Skeletal muscle cell (primary cell): ENCODE measurements around the gene KRTAP5-9.
"Not testable (repeated sequence)": the region's sequence is repeated elsewhere in the genome, so short reads cannot be mapped to it uniquely, and the experiment has no call there.

Source experiments
- DNase-seq: peaks from one replicate; pipeline ENCODE4 v3.0.0-alpha.2; 2010; ENCODE audit warnings: low read depth
- H3K4me3 ChIP-seq: 2 replicates; pipeline ENCODE4 v1.5.1; 2011; ENCODE audit warnings: low read depth, mild to moderate bottlenecking, control low read depth, low read length, moderate library complexity

KRTAP5-9 gene, protein sequence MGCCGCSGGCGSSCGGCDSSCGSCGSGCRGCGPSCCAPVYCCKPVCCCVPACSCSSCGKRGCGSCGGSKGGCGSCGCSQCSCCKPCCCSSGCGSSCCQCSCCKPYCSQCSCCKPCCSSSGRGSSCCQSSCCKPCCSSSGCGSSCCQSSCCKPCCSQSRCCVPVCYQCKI

DNA sequence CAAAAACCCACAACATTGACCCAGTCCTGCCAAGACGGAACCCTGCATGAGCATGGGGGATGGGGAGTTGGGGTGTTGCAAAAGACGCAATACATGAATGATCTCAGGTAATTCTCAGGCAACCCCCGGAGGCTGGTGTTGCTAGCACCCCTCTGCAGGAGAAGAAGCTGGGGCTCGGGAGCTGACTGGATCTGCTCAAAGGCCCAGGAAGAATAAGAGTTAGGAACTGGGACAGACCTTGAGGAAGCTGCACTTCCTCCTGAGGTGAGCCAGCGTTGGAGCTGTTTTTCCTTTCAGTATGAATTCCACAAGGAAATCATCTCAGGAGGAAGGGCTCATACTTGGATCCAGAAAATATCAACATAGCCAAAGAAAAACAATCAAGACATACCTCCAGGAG, at the start of gene KRTAP5-9:
KRTAP5-9 (plus strand) TSS at position 301 of the 400 bp plus-strand sequence. CDS start 238 bp downstream, outside the sequence.
- no peak for DNase-seq
- no peak within 1 kb of the TSS for H3K4me3 ChIP-seq

DNA sequence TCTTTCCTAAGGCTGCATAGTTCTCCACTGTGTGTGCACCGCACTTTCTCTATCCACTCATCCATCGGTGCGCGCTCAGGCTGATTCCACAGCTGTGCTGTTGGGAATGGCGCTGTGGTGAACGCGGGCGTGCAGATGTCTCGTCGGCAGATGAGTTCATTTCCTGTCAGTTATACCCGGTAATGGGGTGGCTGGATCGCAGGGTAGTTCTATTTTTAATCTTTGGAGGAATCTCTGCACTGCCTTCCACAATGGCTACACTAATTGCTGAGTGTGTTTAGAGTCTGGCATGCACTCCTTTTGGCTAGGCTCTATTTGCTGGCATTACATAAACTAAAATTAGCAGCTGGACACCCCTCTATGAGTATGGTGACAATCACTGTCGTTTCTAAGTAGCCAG, 49.1 kb upstream of the KRTAP5-9 start:
- H3K4me3 ChIP-seq = no peak overlapping the region
- DNase-seq = no peak

DNA sequence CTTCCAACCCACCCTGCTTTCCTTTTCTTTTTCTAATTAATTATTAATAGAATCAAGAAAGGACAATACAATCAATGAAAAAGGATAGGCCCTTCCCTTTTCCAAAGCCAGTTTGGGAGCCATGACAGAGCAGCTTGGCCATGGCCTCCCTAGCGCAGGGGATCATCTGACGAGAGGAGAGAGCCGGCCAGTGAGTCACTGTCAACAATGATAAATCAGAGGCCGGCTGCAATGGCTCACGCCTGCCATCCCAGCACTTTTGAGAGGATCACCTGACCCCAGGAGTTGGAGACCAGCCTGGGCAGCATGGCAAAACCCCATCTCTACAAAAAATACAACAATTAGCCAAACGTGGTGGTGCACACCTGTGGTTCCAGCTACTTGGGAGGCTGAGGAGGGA, 48.7 kb upstream of the KRTAP5-9 start:
- H3K4me3 ChIP-seq = no peak overlapping the region
- DNase-seq = no peak

DNA sequence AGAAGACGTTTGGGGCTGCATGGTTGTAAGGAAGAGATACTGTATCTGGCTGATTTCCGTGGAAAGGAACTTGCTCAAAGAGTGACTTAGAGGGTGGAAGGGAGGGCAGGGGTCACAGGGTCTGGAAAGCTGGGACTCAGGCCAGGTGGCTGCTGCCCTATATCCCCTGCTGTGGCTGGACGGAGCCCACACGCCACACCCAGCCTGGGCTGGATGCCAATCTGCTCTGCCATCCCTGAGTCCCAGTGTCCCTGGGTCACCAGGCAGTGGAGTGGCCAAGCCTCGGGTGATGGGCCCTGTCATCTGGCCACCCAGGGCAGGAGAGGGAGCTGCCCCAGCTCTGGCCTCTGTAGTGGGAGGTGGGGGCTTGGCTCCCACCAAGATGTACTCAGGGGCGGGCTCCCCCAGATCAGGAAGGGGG, 47.6 kb upstream of the KRTAP5-9 start:
- no peak overlapping the region for H3K4me3 ChIP-seq
- no peak for DNase-seq

DNA sequence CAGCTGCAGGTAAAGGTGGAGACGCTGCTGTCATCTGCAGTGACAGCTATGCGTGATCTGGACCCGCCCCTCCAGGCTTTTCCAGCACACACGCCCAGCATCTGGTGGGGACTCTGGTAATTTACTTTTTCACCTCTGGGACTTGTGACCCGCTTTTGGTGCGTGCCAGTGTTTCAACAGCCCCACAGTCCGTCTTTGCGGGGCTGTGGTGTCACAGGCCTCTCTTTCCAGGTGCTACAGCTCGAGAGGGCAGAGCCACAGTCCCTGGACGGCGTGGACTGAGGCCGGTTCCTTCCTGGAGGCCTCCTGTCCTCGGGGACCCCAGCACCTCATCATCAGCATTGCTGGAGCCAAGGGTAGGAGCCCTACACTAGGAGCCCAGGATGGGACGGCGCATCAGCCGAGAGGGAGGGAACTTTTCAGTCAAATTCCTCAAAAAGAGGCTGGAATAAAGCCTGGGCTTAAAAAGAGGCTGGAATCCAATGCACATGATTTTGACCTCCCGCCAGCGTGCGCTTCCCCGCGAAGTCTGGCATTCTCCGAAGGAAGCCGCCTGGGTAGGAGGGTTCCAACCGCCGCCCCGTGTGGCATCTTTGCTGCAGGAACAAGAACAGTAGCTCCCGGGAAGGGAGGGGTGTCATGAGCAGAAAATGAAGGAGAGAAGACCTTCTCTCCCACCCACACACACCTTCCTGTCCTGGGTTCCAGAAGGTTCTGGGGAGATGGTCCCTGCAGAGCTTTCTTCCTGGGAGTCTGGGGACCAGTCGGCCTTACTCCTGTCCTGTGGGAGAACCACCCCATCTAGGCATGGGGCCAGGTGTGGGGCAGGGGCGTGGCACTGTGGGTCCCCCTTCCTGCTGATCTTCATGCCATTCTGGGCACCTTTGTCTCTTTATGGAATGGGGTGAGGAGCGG, 46.9 kb upstream of the KRTAP5-9 start:
- no peak for DNase-seq
- H3K4me3 ChIP-seq = no peak overlapping the region

DNA sequence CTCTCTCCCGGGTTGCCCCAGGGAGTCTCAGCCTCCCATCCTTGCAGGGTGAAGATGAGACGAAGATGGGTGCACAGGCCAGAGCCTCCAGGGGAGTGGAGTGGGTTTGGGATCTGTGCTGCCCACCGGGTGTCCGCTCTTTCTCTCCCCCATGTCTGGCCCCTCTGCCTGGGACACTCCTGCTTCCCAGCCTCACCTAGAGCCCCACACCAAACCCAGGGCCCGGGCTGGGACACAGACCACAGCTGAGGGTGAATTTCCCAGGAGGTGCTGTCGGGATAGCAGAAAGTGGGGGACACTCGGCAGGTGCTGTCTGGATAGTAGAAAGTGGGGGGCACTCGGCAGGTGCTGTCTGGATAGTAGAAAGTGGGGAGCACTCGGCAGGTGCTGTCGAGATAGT, 46.2 kb upstream of the KRTAP5-9 start:
- no peak for DNase-seq
- H3K4me3 ChIP-seq = no peak overlapping the region

DNA sequence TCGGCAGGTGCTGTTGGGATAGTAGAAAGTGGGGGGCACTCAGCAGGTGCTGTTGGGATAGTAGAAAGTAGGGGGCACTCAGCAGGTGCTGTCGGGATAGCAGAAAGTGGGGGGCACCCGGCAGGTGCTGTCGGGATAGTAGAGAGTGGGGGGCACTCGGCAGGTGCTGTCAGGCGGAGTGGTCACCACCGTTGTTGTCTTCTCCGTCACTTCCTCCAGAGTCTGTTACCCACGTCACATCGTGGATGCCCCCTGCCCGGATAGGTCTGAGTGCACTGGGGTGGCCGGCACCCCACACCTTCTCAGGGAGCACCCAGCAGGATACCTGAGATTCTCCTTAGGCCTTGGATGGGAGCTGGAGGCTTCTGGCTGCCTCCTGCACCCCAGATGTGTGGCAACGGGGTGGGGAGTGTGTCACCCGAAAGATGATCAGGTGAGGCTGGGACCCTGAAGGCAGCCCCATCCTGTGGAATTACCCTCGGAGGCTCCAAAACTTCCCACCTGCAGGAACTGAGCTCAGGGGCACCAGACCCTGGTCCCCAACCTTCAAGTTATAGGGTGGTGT, 45.3 kb upstream of the KRTAP5-9 start:
- no peak for DNase-seq

DNA sequence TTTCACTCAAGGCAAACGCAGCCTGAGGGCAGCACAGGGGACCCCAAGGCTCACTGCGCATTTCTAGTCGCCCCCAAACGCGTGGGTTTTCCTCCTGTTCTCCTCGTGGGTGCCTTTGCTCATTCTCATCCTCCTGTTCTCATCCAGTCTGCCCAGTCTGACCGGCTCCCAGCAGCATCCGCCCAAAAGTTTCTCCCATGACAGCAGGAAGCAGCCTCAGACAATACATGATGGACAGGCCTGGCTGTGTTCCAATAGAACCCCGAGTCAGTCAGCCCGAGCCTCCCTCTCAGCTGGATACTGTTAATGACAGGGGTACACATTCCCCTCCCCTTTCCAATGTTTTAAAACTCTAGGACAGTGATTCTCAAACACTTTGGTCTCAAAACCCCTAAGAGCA, 43.7 kb upstream of the KRTAP5-9 start:
- H3K4me3 ChIP-seq = no peak overlapping the region
- DNase-seq = no peak

More for the DNA sequence above, 45.3 kb upstream of the KRTAP5-9 start:
- H3K4me3 ChIP-seq = no peak overlapping the region

DNA sequence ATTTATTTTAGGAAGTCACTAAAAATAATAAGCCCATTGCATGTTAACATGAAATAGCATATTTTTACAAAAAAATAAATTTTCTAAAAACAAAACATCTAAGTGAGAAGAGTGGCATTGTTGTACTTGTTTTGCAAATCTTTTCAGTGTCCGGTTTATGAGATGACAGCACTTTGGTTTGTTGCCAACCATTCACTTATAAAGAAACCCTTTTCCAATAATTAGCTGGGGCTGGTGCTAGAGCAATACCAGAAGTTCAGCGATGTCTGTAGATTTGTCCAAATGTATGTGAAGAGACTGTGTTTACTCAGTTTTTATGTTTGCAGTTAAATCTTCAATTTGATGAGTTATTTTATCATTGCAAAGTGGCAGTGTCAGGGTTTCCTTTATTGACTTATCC, 43.2 kb upstream of the KRTAP5-9 start:
- no peak overlapping the region for H3K4me3 ChIP-seq
- no peak for DNase-seq

DNA sequence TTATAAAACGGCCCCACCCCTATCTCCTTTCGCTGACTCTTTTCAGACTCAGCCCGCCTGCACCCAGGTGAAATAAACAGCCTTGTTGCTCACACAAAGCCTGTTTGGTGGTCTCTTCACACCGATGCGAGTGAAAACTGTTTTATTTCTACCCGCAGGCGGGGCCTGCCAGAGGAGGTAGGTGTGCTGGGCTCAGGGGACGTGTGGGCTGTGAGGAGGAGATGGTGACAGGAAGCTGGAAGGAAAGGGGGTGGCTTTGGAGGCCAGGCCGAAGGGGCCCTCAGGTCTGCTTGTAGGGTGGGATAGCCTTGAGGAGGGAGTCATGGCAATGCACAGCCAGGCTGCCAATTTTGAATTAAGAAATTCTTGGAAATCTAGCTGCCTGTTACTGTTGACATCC, 42.4 kb upstream of the KRTAP5-9 start:
- no peak overlapping the region for H3K4me3 ChIP-seq
- DNase-seq = no peak

DNA sequence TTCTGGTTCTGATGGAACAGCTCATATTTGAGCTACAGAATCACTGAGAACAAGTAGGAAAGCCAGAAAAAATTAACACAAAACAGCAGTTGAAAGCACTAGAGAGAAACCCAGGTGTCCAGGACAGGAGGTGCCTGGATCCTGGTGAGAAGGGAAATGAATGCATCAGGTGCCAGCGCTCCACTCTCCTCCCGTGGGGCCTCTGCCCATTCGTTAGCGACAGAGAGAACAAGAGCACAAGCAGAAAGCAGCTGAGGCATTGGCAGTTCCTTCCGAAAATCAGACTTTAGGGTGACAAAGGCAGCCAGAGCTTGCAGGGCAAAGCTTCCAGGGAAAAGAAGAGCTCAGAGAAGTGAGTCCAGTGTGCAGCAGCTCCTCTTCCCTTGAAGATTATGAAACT, 41.1 kb upstream of the KRTAP5-9 start:
- H3K4me3 ChIP-seq = no peak overlapping the region
- DNase-seq = no peak

DNA sequence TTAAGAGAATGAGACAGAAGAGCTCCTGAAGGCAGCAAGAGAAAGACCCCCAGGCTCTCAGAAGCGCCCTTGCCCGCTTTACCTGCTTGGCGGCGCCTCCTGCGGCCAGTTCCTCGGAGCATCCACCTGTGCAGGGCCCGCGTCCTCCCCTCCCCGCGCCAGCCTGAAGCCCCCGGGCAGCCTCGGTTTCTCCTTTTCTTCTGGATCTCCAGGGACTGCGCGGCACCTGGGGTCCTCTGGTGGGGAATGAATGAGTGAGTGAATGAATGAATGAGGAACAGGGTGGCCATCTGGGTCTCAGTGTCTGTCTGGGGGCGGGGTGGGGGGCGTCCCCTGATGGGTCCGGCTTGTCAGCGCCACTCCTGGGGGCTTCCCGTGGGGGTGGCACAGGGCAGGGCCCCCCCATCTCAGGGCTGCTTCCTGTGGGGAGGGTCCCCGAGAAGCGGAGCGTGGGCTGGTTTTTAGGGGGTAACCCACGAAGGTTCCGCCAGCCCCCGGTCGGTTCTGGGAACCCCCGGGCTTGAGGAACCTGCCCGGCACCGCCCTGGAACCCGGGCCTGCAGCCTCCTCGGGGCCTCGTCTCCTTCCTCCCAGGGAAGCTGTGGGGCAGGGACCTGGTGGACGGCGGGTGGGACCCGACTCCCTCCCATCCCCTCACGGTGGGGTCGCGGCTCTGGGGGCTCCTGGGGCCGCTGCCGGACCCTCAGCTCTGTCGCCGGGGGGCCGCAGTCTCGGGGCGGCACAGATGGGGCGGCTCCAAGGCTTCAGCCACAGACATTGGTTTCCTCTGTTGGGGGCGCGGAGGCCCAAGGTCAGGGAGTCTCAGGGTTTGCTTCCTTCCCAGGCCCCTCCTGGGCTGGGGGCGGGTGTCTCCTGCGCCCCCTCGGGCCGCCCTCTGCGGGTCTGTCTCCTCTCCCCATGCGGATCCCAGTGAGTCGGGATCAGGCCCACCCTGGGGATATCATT, 29.4 kb upstream of the KRTAP5-9 start:
- no peak overlapping the region for H3K4me3 ChIP-seq
- DNase-seq = no peak

DNA sequence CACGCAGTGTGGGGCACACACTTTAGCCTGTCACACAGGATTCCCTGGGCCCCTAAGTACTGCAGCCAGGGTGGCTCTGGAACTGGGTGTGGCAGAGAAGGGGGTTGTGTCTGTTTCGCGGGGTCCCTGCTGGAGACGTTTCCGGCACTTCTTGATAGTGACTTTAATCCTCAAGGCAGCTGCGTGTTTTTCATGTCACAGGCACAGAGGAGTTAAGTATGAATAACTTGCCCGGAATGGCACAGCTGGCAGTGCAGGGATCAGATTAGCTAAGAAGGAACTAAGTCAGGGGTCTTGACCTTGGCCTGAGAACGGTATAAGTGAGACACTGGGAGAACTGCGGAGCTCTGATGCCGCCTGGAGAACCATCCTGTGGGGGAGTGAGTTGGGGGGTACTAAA, 28.7 kb upstream of the KRTAP5-9 start:
- H3K4me3 ChIP-seq = no peak overlapping the region
- no peak for DNase-seq

DNA sequence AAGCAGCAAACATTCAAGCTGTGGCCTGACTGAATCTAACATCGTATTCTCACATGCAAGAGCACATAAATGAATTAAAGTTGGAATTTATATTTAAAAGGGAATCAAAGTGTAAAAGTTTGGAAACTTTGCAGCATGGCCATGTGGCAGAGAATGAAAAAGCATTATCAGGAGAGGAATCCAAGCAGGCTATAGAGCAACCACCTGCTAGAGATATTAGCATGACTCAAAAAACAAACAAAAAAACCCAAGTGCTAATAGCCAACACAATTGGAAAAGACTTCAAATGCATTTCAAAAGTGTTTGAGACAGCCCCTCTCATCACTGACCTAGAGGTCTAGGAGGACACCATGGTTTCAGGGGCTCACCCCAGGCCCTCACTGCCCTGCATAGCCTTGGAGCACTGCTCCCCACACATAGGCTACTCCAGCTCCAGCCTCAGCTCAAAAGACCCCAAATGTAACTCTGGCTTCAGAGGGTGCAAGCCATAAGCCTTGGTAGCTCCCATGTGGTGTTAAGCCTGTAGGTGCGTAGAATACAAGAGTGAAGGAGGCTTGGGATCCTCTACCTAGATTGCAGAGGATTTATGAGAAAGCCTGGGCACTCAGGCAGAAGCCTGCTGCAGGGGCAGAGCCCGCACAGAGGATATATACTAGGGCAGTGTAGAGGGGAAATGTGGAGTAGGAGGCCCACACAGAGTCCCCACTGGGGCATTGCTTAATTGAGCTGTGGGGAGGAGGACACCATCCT, 22.9 kb upstream of the KRTAP5-9 start:
- H3K4me3 ChIP-seq = no peak overlapping the region
- no peak for DNase-seq

DNA sequence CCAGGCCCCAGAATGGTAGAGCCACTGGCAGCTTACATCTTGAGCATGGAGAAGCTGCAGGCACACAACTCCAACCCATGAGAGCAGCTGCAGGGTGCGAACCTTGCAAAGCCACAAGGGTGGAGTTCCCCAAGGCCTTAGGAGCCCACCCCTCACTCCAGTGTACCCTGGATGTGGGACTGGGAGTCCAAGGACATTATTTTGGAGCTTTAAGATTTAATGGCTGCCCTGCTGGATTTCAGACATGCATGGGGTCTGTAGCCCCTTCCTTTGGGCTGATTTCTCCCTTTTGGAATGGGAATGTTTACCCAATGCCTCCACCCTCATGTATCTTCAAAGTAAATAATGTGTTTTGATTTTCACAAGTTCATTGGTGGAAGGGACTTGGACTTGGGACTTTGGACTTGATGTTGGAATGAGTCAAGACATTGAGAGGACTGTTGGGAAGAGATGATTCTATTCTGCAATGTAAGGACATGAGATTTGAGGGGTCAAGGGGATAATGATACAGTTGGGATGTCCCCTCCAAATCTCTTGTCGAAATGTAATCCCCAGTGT, 22.2 kb upstream of the KRTAP5-9 start:
- DNase-seq = no peak
- H3K4me3 ChIP-seq = no peak overlapping the region

DNA sequence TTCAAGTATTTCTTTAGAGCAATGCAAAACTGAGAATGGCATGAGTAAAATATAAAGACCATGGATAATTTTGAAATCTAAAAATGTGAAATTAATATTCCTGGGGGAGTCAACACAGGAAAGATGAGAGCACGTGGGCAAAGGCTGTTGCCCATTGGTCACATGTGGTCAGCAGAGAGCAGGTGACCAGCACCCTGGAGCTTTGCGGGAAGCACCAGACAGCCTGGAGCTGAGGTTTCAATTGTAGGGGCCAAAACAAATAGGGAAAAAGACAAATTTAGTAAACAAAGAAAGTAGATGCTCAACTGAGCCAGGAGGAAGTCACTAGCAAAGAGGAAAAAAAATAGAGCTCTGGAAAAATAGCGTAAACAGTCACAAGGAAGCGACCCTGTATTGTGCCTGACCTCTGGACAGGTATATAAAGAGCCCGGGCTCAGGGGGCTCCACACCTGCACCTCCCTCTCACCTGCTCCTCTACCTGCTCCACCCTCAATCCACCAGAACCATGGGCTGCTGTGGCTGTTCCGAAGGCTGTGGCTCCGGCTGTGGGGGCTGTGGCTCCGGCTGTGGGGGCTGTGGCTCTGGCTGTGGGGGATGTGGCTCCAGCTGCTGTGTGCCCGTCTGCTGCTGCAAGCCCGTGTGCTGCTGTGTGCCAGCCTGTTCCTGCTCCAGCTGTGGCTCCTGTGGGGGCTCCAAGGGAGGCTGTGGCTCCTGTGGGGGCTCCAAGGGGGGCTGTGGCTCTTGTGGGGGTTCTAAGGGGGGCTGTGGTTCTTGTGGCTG, 21.2 kb upstream of the KRTAP5-9 start, which contains the start of gene KRTAP5-7:
KRTAP5-7 (plus strand) TSS at position 472 of the 780 bp plus-strand sequence; CDS start at position 506, 34 bp downstream.
- DNase-seq, H3K4me3 ChIP-seq: not testable (repeated sequence)

DNA sequence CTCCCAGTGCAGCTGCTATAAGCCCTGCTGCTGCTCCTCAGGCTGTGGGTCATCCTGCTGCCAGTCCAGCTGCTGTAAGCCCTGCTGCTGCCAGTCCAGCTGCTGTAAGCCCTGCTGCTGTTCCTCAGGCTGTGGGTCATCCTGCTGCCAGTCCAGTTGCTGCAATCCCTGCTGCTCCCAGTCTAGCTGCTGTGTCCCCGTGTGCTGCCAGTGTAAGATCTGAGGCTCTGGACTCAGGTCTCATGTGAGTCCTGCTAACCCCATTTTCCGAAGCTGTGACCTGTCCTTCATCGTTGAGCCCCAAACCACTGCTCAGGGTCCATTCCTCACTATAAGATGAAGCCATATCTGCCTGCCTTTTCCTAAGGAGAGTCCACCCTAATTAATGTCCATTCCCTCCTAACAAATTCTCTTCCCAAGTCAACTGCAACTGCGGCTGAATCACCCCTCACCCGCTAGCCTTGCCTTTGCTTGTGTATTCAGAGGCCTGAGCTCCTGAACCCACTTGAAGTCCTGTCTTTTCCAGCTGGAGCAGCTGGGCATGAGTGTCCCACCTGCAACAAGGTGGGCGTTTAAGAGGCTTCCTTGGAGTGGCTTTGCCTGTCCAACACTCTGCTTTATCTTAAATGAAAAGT, 20.5 kb upstream of the KRTAP5-9 start:
- no peak for DNase-seq
- H3K4me3 ChIP-seq = no peak overlapping the region
